ENCODE measurements around the gene PPP1R1C.

DNA sequence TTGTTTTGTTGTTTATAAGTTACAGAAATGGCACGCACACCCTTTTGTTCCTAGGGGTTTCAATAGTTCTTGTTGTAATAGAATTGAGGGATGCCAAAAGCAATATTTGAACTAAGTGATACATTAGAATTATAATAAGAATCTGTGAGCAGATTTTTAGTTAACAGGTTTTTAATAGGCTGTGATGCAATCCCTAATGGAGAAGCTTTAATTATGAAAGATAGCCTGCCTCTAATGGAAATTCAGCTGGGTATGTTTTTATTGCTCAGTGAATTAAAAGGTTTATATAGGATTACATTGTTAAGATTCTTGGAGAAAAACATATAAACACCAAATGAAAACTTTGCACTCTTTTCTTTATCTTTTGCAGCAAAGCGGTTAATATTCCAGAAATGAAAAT is 131.1 kb downstream of the PPP1R1C start:
- TF ChIP-seq POLR2A (IDR thresholded peaks at IDR 0.05; ENCODE audit: low read depth, low read length) = no peak
- TF ChIP-seq TAF1 (IDR thresholded peaks at IDR 0.05; ENCODE audit: borderline replicate concordance, low read depth, low read length) = no peak
- TF ChIP-seq POLR2AphosphoS5 (IDR thresholded peaks at IDR 0.05; ENCODE audit: low read depth, low read length) = no peak

All from GM12892 (cell line).